Thoracic aorta (tissue), 2 donors: Measurements from ENCODE around the gene DHX9. TPM values are rescaled to one million over a fixed set of nuclear protein-coding genes. Genes with fewer than 3 reads are reported as not detected.
A peak's percentile ranks its signal among the peaks of the same experiment; 100 is the strongest.

Experiments used
- ATAC-seq: fragments of 150-250 bp; one replicate; pipeline ENCODE4 v1.8.0; 2017; ENCODE audit warnings: low read depth; ENCODE audit not compliant: insufficient number of reproducible peaks, low FRiP score
- DNase-seq: peaks from one replicate; pipeline ENCODE4 v3.0.0-alpha.2; 2020; ENCODE audit warnings: low spot score
- H3K27ac ChIP-seq, 2 donors: fragments of 200-600 bp; sonication (generic); 1 replicate in 1 of 2; 2 replicates in 1 of 2; pipeline ENCODE4 v1.5.1; 2016; ENCODE audit warnings: mild to moderate bottlenecking in 2 of 2, moderate library complexity in 2 of 2
- H3K27me3 ChIP-seq: fragments of 200-600 bp; sonication (generic); replicated peaks from 2 replicates; pipeline ENCODE4 v1.6.0; 2016; ENCODE audit warnings: mild to moderate bottlenecking; ENCODE audit not compliant: insufficient read depth
- H3K36me3 ChIP-seq: fragments of 200-600 bp; sonication (generic); one replicate; pipeline ENCODE4 v1.5.1; 2016
- H3K4me1 ChIP-seq, 2 donors: fragments of 200-600 bp; sonication (generic); 1 replicate in 1 of 2; 2 replicates in 1 of 2; pipeline versions ENCODE4 v1.5.1 to v1.6.0; 2016; ENCODE audit warnings: low read depth in 2 of 2, mild to moderate bottlenecking in 1 of 2; ENCODE audit not compliant: control insufficient read depth in 1 of 2
- H3K4me3 ChIP-seq: fragments of 200-600 bp; sonication (generic); 2 replicates; pipeline ENCODE4 v1.5.1; 2016; ENCODE audit warnings: mild to moderate bottlenecking
- H3K9me3 ChIP-seq: fragments of 200-600 bp; sonication (generic); 2 replicates; pipeline ENCODE4 v1.5.1; 2016
- CTCF ChIP-seq: fragments of 200-600 bp; sonication (generic); IDR thresholded peaks from one replicate; pipeline ENCODE4 v1.5.1; 2019; ENCODE audit warnings: antibody characterized with exemption
- total RNA-seq, 2 donors: library from RNA; depleted of rRNA; stranded (reverse); fragments of >200 nt; gene quantifications; one replicate each; pipeline versions ENCODE4 v1.1.0 to v1.2.3, GENCODE V29; 2016

The DHX9 gene
- total RNA-seq = 10 to 100 TPM; 62.7 to 67.9 TPM

DNA sequence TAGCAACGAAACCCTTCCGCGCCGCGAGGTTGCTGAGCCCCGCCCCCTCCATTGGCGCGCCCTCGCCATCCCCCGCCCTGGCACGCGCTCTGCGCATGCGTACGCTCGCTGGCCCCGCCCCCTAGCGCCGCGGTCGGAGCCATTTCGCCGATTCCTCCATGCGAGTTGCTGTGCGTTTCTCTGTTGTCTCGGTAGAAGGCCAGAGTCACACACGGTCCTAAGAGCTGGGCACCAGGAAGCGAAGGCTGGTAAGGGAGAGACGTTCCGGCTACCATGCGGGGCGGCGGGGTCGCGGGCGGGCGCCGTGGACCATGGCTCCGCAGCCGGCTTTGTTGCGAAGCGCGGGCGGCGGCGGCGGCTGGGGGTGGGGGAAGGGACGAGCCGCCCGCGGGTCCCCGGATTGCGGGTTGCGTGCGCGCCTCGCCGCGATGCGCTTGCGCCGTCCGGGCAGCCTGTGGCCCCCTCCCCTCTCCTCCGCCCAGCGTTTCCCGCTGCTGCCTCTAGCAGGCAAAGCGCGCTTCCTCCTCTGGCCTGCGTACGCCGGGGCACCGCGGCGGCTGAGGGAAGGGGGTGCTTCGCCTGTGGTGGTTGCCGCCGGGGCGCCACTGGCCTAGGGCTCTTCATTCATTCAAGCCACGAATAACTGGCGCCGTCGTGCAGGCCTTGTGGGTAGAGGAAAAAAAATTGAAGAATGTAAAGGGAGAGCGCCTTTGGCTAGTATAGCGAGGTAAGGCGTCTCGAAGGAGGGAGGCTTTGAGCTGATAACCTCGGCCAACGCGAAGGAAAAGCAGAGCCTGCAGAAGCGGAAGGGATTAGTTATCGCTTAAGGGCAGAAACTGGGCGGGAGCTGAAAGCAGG is at the start of gene DHX9:
Gene DHX9, plus strand, starts transcription at position 139 of the 858 bp plus-strand sequence. CDS start 3,220 bp downstream, outside the sequence.
- DNase-seq (peak; percentile 80), ATAC-seq (peak; percentile 89)
- peak within 1 kb of the TSS; percentile 77 for H3K4me3 ChIP-seq
- H3K36me3 ChIP-seq = no peaks in the 10 kb centered on the region
- H3K4me1 ChIP-seq = peaks cover 16 to 41% of the 10 kb centered on the region in 2 donors
- H3K9me3 ChIP-seq = no peaks in the 10 kb centered on the region
- H3K27me3 ChIP-seq = no peaks in the 10 kb centered on the region
- peak within 1 kb of the TSS; percentile 76 to 91 for H3K27ac ChIP-seq
- TF ChIP-seq CTCF = peak; percentile 22

DNA sequence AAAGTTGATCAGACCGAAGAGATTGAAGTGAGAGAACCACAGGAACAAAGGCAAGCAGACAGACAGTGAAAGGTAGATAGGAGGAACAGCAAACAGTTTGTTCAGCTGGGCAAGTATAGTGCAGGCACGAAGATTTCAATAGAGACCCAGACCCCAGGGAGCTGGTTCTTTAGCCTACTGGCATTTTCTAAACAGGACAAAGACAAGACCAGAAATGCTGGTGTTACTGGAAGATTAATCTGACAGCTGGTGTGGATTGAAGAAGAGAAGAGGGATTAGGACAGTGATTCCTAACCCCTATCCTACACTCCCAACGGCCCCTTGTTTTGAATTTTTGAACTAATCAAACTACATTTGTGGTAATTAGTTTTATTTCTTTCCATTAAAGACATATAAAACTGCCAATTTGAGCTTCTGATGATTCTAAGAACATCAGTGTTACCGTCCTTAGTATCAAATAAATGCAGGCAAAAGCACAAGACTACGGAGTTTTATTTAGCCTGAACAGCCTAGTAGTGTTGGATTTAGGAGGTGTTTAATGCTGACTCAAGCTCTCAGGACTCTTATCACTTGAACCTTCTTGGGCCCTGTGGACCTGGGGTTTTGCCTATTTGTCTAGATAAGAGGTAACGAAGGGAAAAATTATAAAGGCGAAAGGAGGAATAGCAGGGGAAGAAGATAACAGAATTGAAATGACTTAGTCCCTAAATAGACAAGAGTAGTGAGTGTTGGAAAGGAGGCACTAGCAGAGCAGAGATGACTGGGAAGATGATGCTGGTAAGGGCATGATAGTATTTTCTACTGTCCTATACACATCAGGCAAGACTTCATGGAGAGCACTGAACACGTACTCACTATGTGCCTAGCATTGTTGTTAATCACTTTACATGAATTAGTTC is 47.6 kb upstream of the DHX9 start:
- H3K4me3 ChIP-seq = no peak overlapping the region
- H3K9me3 ChIP-seq = no peaks in the 10 kb centered on the region
- no peaks in the 10 kb centered on the region for H3K36me3 ChIP-seq
- ATAC-seq = no peak
- TF ChIP-seq CTCF = no peak
- peaks cover 0 to 9% of the 10 kb centered on the region in 2 donors for H3K4me1 ChIP-seq
- H3K27me3 ChIP-seq = no peaks in the 10 kb centered on the region
- DNase-seq = no peak
- no peak overlapping the region for H3K27ac ChIP-seq

DNA sequence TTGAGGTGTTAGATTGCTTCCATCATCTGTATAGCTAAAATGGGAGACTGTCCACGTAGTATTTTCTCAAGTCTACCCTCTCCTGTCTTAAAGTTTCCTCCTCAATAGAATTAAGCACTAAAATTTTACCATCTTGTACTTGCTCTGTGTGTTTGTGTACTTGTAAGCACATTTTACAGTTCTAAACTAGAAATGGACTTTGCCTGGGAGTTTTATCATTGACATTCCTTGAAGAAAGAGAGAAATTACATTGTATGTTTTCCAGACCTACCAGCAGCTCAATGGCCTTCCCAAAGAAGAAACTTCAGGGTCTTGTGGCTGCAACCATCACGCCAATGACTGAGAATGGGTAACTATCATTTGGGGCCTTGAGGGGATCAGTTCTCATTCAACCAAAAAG is 45.1 kb upstream of the DHX9 start:
- H3K27me3 ChIP-seq = no peaks in the 10 kb centered on the region
- no peak for ATAC-seq
- H3K9me3 ChIP-seq = no peaks in the 10 kb centered on the region
- no peak for DNase-seq
- H3K4me1 ChIP-seq = peaks cover 0 to 9% of the 10 kb centered on the region in 2 donors
- no peak overlapping the region for H3K4me3 ChIP-seq
- peak overlapping the region in 1 of 2 donors; percentile 2 for H3K27ac ChIP-seq
- no peak for TF ChIP-seq CTCF
- H3K36me3 ChIP-seq = no peaks in the 10 kb centered on the region

- H3K36me3 ChIP-seq = no peaks in the 10 kb centered on the region
- ATAC-seq (no peak), DNase-seq (no peak)
- peak overlapping the region in 1 of 2 donors; percentile 2 for H3K27ac ChIP-seq
- no peaks in the 10 kb centered on the region for H3K9me3 ChIP-seq
- H3K27me3 ChIP-seq = no peaks in the 10 kb centered on the region
- peaks cover 0 to 7% of the 10 kb centered on the region in 2 donors for H3K4me1 ChIP-seq
- TF ChIP-seq CTCF = no peak
- no peak overlapping the region for H3K4me3 ChIP-seq
Observed at GRCh38 chr1:182794676-182795201, 44.4 kb upstream of the DHX9 start.
